NB4 (cell line): Measurements from ENCODE around the gene FDX2.
A peak's percentile ranks its signal among the peaks of the same experiment; 100 is the strongest.

Source experiments
- DNase-seq: peaks from one replicate; pipeline ENCODE4 v3.0.0; 2010; ENCODE audit warnings: low read depth
- H3K4me3 ChIP-seq: one replicate; pipeline ENCODE4 v1.5.1; 2011; ENCODE audit warnings: mild to moderate bottlenecking, low read depth, low read length, moderate library complexity
- POLR2A ChIP-seq: IDR thresholded peaks from 2 replicates; pipeline ENCODE4 v1.6.1; 2011; ENCODE audit warnings: mild to moderate bottlenecking; ENCODE audit not compliant: insufficient read length; ENCODE audit errors: extremely low read depth
- TF ChIP-seq, protein P1 (sequence below): IDR thresholded peaks from one replicate; pipeline ENCODE4 v1.5.1; 2012; ENCODE audit warnings: low read depth, low read length
- TF ChIP-seq, protein P2 (sequence below): IDR thresholded peaks from 2 replicates; pipeline ENCODE4 v1.6.1; 2011; ENCODE audit warnings: low read depth, low read length

The FDX2 gene

DNA sequence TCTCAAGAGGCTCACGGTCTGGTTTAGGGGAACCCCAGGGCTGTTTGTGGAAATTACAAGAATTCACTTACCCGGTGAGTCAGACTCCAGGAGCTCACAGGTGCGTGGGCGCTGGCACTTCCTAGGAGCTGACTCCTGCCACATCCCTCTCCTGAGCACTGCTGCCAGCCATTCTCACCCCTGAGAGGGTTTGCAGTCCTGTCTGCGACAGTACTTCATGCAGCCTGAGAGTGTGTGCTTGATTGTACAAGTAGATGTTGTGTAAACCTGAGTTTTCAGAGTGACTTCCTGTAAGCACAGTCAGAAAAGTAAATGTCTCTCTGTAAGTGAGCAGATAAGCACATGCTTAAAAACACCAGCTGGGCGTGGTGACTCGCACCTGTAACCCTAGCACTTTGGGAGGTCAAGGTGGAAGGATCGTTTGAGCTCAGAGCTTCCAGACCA, 55.7 kb downstream of the FDX2 start:
- DNase-seq: peak; percentile 73
- no peak for TF ChIP-seq POLR2A
- TF ChIP-seq, protein P1, sequence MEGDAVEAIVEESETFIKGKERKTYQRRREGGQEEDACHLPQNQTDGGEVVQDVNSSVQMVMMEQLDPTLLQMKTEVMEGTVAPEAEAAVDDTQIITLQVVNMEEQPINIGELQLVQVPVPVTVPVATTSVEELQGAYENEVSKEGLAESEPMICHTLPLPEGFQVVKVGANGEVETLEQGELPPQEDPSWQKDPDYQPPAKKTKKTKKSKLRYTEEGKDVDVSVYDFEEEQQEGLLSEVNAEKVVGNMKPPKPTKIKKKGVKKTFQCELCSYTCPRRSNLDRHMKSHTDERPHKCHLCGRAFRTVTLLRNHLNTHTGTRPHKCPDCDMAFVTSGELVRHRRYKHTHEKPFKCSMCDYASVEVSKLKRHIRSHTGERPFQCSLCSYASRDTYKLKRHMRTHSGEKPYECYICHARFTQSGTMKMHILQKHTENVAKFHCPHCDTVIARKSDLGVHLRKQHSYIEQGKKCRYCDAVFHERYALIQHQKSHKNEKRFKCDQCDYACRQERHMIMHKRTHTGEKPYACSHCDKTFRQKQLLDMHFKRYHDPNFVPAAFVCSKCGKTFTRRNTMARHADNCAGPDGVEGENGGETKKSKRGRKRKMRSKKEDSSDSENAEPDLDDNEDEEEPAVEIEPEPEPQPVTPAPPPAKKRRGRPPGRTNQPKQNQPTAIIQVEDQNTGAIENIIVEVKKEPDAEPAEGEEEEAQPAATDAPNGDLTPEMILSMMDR: peak; percentile 0
- TF ChIP-seq, protein P2, sequence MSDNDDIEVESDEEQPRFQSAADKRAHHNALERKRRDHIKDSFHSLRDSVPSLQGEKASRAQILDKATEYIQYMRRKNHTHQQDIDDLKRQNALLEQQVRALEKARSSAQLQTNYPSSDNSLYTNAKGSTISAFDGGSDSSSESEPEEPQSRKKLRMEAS: no peak
- no peak overlapping the region for H3K4me3 ChIP-seq
